ENCODE data around the gene UPB1.

Gene UPB1

DNA sequence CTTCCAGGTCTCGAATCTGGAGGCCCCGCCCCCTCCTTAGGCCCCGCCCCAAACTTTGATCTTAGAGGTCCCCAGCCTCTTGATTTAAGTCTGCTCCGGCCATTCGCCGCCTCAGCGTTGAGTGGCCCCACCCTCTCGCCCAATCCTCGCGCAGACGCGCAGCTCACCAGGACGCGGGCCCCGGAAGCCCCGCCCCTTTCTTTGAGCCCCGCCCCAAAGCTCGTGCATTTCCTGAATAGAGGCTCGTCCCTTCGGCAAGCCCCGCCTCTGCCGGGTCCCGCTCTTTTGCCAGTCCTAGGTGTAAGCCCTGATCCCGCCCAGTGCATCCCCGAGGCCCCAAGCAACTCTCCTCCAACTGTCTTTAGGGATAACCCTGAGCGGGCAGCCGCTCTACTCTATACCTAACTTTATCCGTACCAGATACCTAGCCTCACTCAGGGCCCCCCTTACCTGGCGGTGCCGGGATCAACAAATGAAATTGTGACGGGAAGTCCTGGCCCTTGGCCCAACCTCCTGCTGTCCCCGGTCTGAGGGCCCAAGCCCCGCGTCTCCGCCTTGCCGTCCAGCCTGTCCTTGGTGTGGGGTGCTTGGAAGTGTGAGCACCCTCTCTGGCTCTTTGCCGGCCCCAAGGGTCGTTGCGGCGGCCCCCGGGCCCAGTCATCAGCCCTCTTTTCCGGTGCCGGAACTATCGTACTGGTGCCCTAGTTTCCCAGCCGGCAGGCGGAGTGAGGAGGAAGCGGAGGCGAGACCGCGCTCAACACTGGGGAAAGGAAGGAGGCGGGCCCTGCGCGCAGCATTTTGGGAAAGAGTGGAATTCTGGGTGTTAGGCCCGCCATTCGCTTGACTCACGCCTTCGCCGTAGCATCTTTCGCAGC lies 60.3 kb downstream of the UPB1 start, which contains the start of gene SNRPD3:
Gene SNRPD3 (plus strand): TSS at position 835 of the 875 bp plus-strand sequence. CDS start 1,676 bp downstream, outside the sequence.
- Histone ChIP-seq H3K27me3 (ENCODE audit: control insufficient read depth, insufficient read depth, low read length) (no peaks in the 10 kb centered on the region), H2AFZ (peak within 1 kb of the TSS; percentile 100), H3K79me2 (peaks cover 24% of the 10 kb centered on the region), H3K4me1 (no peaks in the 10 kb centered on the region), H3K4me3 (ENCODE audit: low read depth, low read length) (peak within 1 kb of the TSS; percentile 98), H3K27ac (peak within 1 kb of the TSS; percentile 99), H3K4me2 (ENCODE audit: low read length) (peak within 1 kb of the TSS; percentile 97), H3K36me3 (ENCODE audit: control insufficient read depth, insufficient read depth, low read length) (no peaks in the 10 kb centered on the region), H3K9ac (peak within 1 kb of the TSS; percentile 76), H3K9me3 (ENCODE audit: control insufficient read depth, low read length) (no peaks in the 10 kb centered on the region)
- TF ChIP-seq, protein P1, sequence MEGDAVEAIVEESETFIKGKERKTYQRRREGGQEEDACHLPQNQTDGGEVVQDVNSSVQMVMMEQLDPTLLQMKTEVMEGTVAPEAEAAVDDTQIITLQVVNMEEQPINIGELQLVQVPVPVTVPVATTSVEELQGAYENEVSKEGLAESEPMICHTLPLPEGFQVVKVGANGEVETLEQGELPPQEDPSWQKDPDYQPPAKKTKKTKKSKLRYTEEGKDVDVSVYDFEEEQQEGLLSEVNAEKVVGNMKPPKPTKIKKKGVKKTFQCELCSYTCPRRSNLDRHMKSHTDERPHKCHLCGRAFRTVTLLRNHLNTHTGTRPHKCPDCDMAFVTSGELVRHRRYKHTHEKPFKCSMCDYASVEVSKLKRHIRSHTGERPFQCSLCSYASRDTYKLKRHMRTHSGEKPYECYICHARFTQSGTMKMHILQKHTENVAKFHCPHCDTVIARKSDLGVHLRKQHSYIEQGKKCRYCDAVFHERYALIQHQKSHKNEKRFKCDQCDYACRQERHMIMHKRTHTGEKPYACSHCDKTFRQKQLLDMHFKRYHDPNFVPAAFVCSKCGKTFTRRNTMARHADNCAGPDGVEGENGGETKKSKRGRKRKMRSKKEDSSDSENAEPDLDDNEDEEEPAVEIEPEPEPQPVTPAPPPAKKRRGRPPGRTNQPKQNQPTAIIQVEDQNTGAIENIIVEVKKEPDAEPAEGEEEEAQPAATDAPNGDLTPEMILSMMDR (IDR thresholded peaks at IDR 0.05), result no peak

DNA sequence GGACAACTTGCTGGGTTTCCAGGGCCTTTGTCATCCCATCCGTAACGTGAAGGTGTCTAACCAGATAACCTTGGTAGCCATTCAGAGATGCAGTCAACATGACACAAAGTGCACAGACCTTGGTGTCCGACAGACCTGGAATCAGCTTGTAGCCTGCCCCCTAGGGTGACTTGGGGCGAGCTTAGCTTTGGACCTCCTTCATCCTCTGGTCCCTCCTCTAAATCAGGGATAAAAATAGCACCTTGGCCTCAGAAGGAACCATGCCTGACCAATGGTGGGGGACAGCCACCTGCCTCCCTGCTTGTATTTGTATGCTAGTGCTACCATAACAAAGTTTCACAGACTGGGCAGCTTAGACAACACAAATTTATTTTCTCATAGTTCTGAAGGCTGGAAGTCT lies 64.3 kb downstream of the UPB1 start:
- H3K27me3 ChIP-seq (ENCODE audit: control insufficient read depth, insufficient read depth, low read length), result no peaks in the 10 kb centered on the region
- no peak overlapping the region for H2AFZ ChIP-seq
- no peaks in the 10 kb centered on the region for H3K9me3 ChIP-seq (ENCODE audit: control insufficient read depth, low read length)
- H3K79me2 ChIP-seq, result peaks cover 30% of the 10 kb centered on the region
- no peak overlapping the region for H3K4me3 ChIP-seq (ENCODE audit: low read depth, low read length)
- no peak overlapping the region for H3K27ac ChIP-seq
- TF ChIP-seq, protein P1 (IDR thresholded peaks at IDR 0.05), result no peak
- H3K4me1 ChIP-seq, result no peaks in the 10 kb centered on the region
- H3K9ac ChIP-seq, result no peak overlapping the region
- no peak overlapping the region for H3K4me2 ChIP-seq (ENCODE audit: low read length)
- H3K36me3 ChIP-seq (ENCODE audit: control insufficient read depth, insufficient read depth, low read length), result no peaks in the 10 kb centered on the region

DNA sequence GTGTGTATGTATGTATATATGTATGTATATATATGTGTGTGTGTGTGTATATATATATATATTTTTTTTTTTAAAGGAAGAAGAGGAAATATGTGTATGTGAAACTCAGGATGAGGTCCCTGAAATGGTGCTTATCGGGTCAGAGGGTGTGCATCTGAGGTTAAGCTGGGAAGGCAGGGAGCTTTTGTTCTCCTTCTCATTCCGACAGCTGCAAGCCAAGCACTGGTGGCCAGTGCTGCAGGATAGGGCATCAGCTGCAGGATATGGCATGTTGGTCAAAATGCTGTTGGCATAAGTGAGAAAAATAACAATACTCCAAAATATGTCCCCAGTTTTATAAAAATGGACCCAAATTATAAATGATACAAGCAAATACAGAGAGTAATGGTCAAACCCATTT lies 68.1 kb downstream of the UPB1 start:
- TF ChIP-seq, protein P1 (IDR thresholded peaks at IDR 0.05), result no peak
- no peaks in the 10 kb centered on the region for H3K4me1 ChIP-seq

DNA sequence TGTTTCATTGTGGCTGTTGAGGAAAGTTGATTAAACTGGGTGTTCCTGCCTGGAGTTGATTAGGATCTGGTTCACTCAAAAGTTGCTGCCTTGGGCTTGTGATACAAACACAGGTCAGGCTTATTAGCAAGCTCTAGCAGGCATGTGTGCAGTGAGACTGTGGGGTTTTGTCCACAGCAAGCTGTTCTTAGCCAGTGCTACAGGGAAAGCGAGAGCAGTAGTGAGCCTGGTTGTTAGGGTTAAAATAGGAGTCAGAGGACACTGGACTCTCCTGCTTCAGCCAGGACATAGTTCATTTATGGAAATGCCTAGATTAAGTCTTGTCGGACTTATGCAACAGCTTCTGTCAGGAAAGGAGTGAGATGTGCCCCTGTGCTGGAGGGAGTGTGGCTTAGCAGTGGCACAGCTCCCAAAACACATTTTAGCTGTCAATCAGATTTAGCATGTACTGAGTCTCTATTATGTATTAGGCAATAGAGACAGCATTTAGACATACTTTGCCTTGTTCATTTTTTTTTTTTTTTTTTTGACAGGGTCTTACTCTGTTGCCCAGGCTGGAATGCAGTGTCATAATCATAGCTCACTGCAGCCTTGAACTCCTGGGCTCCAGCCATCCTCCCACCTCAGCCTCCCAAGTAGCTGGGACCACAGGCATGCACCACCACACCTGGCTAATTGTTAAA lies 69.4 kb downstream of the UPB1 start:
- Histone ChIP-seq H3K4me1 (no peaks in the 10 kb centered on the region), H3K4me2 (ENCODE audit: low read length) (no peak overlapping the region), H3K27me3 (ENCODE audit: control insufficient read depth, insufficient read depth, low read length) (no peaks in the 10 kb centered on the region), H2AFZ (no peak overlapping the region), H3K9ac (no peak overlapping the region), H3K27ac (no peak overlapping the region), H3K4me3 (ENCODE audit: low read depth, low read length) (no peak overlapping the region), H3K79me2 (peaks cover 12% of the 10 kb centered on the region), H3K36me3 (ENCODE audit: control insufficient read depth, insufficient read depth, low read length) (no peaks in the 10 kb centered on the region), H3K9me3 (ENCODE audit: control insufficient read depth, low read length) (no peaks in the 10 kb centered on the region)
- TF ChIP-seq, protein P1 (IDR thresholded peaks at IDR 0.05), result no peak

More for the DNA sequence above, 68.1 kb downstream of the UPB1 start:
- Histone ChIP-seq H3K9ac (no peak overlapping the region), H3K36me3 (ENCODE audit: control insufficient read depth, insufficient read depth, low read length) (no peaks in the 10 kb centered on the region), H2AFZ (no peak overlapping the region), H3K27ac (no peak overlapping the region), H3K79me2 (peaks cover 13% of the 10 kb centered on the region), H3K9me3 (ENCODE audit: control insufficient read depth, low read length) (no peaks in the 10 kb centered on the region), H3K4me3 (ENCODE audit: low read depth, low read length) (no peak overlapping the region), H3K4me2 (ENCODE audit: low read length) (no peak overlapping the region), H3K27me3 (ENCODE audit: control insufficient read depth, insufficient read depth, low read length) (no peaks in the 10 kb centered on the region)
